Measurements from ENCODE around the gene PLIN4.

The PLIN4 gene

GRCh38 chr19:4504891-4505569 is 13.3 kb downstream of the PLIN4 start:
- DNase-seq (ENCODE audit: low read depth) = no peak
- no peak for TF ChIP-seq CTCF (IDR thresholded peaks at IDR 0.05; ENCODE audit: low read depth, low read length, missing control alignments)
- H3K4me3 ChIP-seq (ENCODE audit: low read depth, low read length) = no peak overlapping the region

GRCh38 chr19:4504297-4504701 is 14.0 kb downstream of the PLIN4 start:
- no peak for TF ChIP-seq CTCF (IDR thresholded peaks at IDR 0.05; ENCODE audit: low read depth, low read length, missing control alignments)
- H3K4me3 ChIP-seq (ENCODE audit: low read depth, low read length) = no peak overlapping the region
- DNase-seq (ENCODE audit: low read depth) = no peak

GRCh38 chr19:4503825-4504170 is 14.5 kb downstream of the PLIN4 start:
- TF ChIP-seq CTCF (IDR thresholded peaks at IDR 0.05; ENCODE audit: low read depth, low read length, missing control alignments) = no peak
- H3K4me3 ChIP-seq (ENCODE audit: low read depth, low read length) = no peak overlapping the region
- no peak for DNase-seq (ENCODE audit: low read depth)

GRCh38 chr19:4503132-4503824 is 15.0 kb downstream of the PLIN4 start:
- no peak overlapping the region for H3K4me3 ChIP-seq (ENCODE audit: low read depth, low read length)
- no peak for TF ChIP-seq CTCF (IDR thresholded peaks at IDR 0.05; ENCODE audit: low read depth, low read length, missing control alignments)
- DNase-seq (ENCODE audit: low read depth) = no peak

- no peak for TF ChIP-seq CTCF (IDR thresholded peaks at IDR 0.05; ENCODE audit: low read depth, low read length, missing control alignments)
- no peak overlapping the region for H3K4me3 ChIP-seq (ENCODE audit: low read depth, low read length)
- no peak for DNase-seq (ENCODE audit: low read depth)
Observed at GRCh38 chr19:4502282-4503131, 15.8 kb downstream of the PLIN4 start.

- no peak overlapping the region for H3K4me3 ChIP-seq (ENCODE audit: low read depth, low read length)
- DNase-seq (ENCODE audit: low read depth) = no peak
- TF ChIP-seq CTCF (IDR thresholded peaks at IDR 0.05; ENCODE audit: low read depth, low read length, missing control alignments) = no peak
Observed at GRCh38 chr19:4501691-4502090, 16.6 kb downstream of the PLIN4 start.

Data from GM12864 (cell line).